SK-N-SH (cell line): ENCODE results near the gene GALNT8. TPM values are rescaled to one million over a fixed set of nuclear protein-coding genes. Genes with fewer than 3 reads are reported as not detected.

Experiments
- CTCF ChIA-PET: fragments of 300-600, 350-600 bp; formaldehyde crosslinking; extraction: SDS; loops from one replicate; lab custom pipeline; 2021; lab: Yijun Ruan, JAX
- POLR2A ChIA-PET: fragments of 350-600 bp; sonication (Branson Sonifier 250); formaldehyde crosslinking; extraction: SDS; loops from one replicate; lab custom pipeline; 2020; ENCODE audit warnings: antibody characterized with exemption, inconsistent platforms; lab: Yijun Ruan, JAX
- DNase-seq: peaks from one replicate; pipeline ENCODE4 v3.0.0; 2012
- H2AFZ ChIP-seq: fragments of 200-600 bp; sonication (generic); 2 replicates; pipeline ENCODE4 v1.8.1; 2016; ENCODE audit warnings: antibody characterized with exemption, mild to moderate bottlenecking, low read depth
- H3F3A ChIP-seq: fragments of 200-600 bp; sonication (generic); replicated peaks from 2 replicates; pipeline ENCODE3; 2016; ENCODE audit warnings: antibody characterized with exemption, mild to moderate bottlenecking; ENCODE audit not compliant: insufficient read depth
- H3K27ac ChIP-seq, 2 experiments: fragments of 200-500 bp in 1 of 2; fragments of 200-600 bp in 1 of 2; sonication (Bioruptor generic) in 1 of 2; sonication (generic), shearing (Covaris generic) in 1 of 2; 2 replicates each; pipeline versions ENCODE4 v1.5.1 to v1.6.1; 2014 to 2016; ENCODE audit warnings: low read depth in 2 of 2, inconsistent platforms in 1 of 2, low read length in 1 of 2, mild to moderate bottlenecking in 1 of 2, mixed read lengths in 1 of 2
- H3K27me3 ChIP-seq: fragments of 200-600 bp; sonication (generic), shearing (Covaris generic); 2 replicates; pipeline ENCODE4 v1.6.1; 2016; ENCODE audit warnings: mixed run types; ENCODE audit not compliant: insufficient read depth
- H3K36me3 ChIP-seq, 2 experiments: fragments of 200-500 bp in 1 of 2; fragments of 200-600 bp in 1 of 2; sonication (Bioruptor generic) in 1 of 2; sonication (generic) in 1 of 2; replicated peaks in 1 of 2; 2 replicates each; pipeline versions ENCODE3 to v1.5.1; 2014 to 2016; ENCODE audit warnings: low read length in 1 of 2, mild to moderate bottlenecking in 1 of 2; ENCODE audit not compliant: insufficient read depth in 2 of 2, control insufficient read depth in 1 of 2
- H3K4me1 ChIP-seq, 2 experiments: fragments of 200-500 bp in 1 of 2; fragments of 200-600 bp in 1 of 2; sonication (Bioruptor generic) in 1 of 2; sonication (generic), shearing (Covaris generic) in 1 of 2; 2 replicates each; pipeline versions ENCODE4 v1.5.1 to v1.6.1; 2014 to 2016; ENCODE audit warnings: low read depth in 1 of 2, low read length in 1 of 2, mixed run types in 1 of 2; ENCODE audit not compliant: insufficient read depth in 2 of 2, control insufficient read depth in 1 of 2
- H3K4me2 ChIP-seq: fragments of 200-600 bp; sonication (generic), shearing (Covaris generic); 2 replicates; pipeline ENCODE4 v1.6.1; 2017; ENCODE audit warnings: mixed run types
- H3K4me3 ChIP-seq, 2 experiments: fragments of 200-500 bp in 1 of 2; fragments of 200-600 bp in 1 of 2; sonication (Bioruptor generic) in 1 of 2; sonication (generic), shearing (Covaris generic) in 1 of 2; 2 replicates each; pipeline versions ENCODE4 v1.5.1 to v1.8.1; 2014 to 2016; ENCODE audit warnings: low read depth in 2 of 2, inconsistent platforms in 1 of 2, low read length in 1 of 2, mild to moderate bottlenecking in 1 of 2, mixed read lengths in 1 of 2, moderate library complexity in 1 of 2
- H3K79me2 ChIP-seq: fragments of 200-600 bp; sonication (generic); 2 replicates; pipeline ENCODE4 v1.8.1; 2017; ENCODE audit warnings: mild to moderate bottlenecking; ENCODE audit not compliant: insufficient read depth
- H3K9ac ChIP-seq: fragments of 200-600 bp; sonication (generic); 2 replicates; pipeline ENCODE4 v1.6.1; 2017; ENCODE audit warnings: mixed run types
- H3K9me2 ChIP-seq: fragments of 200-600 bp; sonication (generic); 2 replicates; pipeline ENCODE4 v1.6.1; 2017; ENCODE audit warnings: mixed run types
- H3K9me3 ChIP-seq: fragments of 200-600 bp; sonication (generic); 2 replicates; pipeline ENCODE4 v1.6.1; 2017; ENCODE audit warnings: mixed run types, mild to moderate bottlenecking, moderate library complexity
- H4K20me1 ChIP-seq: fragments of 200-600 bp; sonication (generic); 2 replicates; pipeline ENCODE4 v1.6.1; 2017; ENCODE audit warnings: mild to moderate bottlenecking, mixed run types; ENCODE audit not compliant: insufficient read depth
- CHD2 ChIP-seq: fragments of 150-350 bp; IDR thresholded peaks from 2 replicates; pipeline ENCODE4 v1.6.1; 2018; ENCODE audit warnings: low read length; ENCODE audit not compliant: partially characterized antibody
- EP300 ChIP-seq, 2 experiments: IDR thresholded peaks; 2 replicates each; pipeline versions ENCODE4 v1.4.0 to v1.6.1; 2012; ENCODE audit warnings: borderline replicate concordance in 1 of 2, low read depth in 1 of 2, low read length in 1 of 2
- EZH2phosphoT487 ChIP-seq: fragments of 200-600 bp; sonication (generic); IDR thresholded peaks from 2 replicates; pipeline ENCODE4 v1.6.1; 2017; ENCODE audit warnings: low read depth, mixed run types, mild to moderate bottlenecking, antibody characterized with exemption, moderate library complexity, borderline replicate concordance
- FOSL2 ChIP-seq: IDR thresholded peaks from 2 replicates; pipeline ENCODE4 v1.4.0; 2012; ENCODE audit warnings: low read depth, mild to moderate bottlenecking, moderate library complexity, borderline replicate concordance
- FOXM1 ChIP-seq: IDR thresholded peaks from 2 replicates; pipeline ENCODE4 v1.4.0; 2012; ENCODE audit warnings: low read depth, mild to moderate bottlenecking
- IRF3 ChIP-seq: fragments of 150-350 bp; IDR thresholded peaks from 2 replicates; pipeline ENCODE4 v1.6.1; 2016; ENCODE audit warnings: mild to moderate bottlenecking, low read depth, low read length
- JUND ChIP-seq: IDR thresholded peaks from 2 replicates; pipeline ENCODE4 v1.4.0; 2012
- MAX ChIP-seq: IDR thresholded peaks from 2 replicates; pipeline ENCODE4 v1.4.0; 2012; ENCODE audit warnings: low read depth
- MEF2A ChIP-seq: IDR thresholded peaks from 2 replicates; pipeline ENCODE4 v1.4.0; 2012; ENCODE audit warnings: low read depth, borderline replicate concordance
- NFIC ChIP-seq: IDR thresholded peaks from 2 replicates; pipeline ENCODE4 v1.4.0; 2012; ENCODE audit warnings: borderline replicate concordance
- NRF1 ChIP-seq: IDR thresholded peaks from 2 replicates; pipeline ENCODE4 v1.6.1; 2012; ENCODE audit warnings: low read depth, mild to moderate bottlenecking, low read length
- PBX3 ChIP-seq: IDR thresholded peaks from 2 replicates; pipeline ENCODE4; 2012
- POLR2AphosphoS5 ChIP-seq: IDR thresholded peaks from 2 replicates; pipeline ENCODE4 v1.6.1; 2012; ENCODE audit warnings: low read depth, low read length
- RCOR1 ChIP-seq: fragments of 150-350 bp; IDR thresholded peaks from 2 replicates; pipeline ENCODE4 v1.6.1; 2017; ENCODE audit warnings: antibody characterized with exemption, low read length
- RFX5 ChIP-seq: IDR thresholded peaks from 2 replicates; pipeline ENCODE4 v1.6.1; 2012; ENCODE audit warnings: mild to moderate bottlenecking, improper control_type of control experiment, low read length
- SMC3 ChIP-seq: IDR thresholded peaks from 2 replicates; pipeline ENCODE4 v1.6.1; 2012; ENCODE audit warnings: low read depth, low read length, improper control_type of control experiment
- TAF1 ChIP-seq: IDR thresholded peaks from 2 replicates; pipeline ENCODE4 v1.6.1; 2012; ENCODE audit warnings: low read depth, mild to moderate bottlenecking, low read length, moderate library complexity, borderline replicate concordance
- TCF12 ChIP-seq: IDR thresholded peaks from 2 replicates; pipeline ENCODE4 v1.4.0; 2012
- USF2 ChIP-seq: fragments of 150-350 bp; IDR thresholded peaks from 2 replicates; pipeline ENCODE4 v1.6.1; 2017; ENCODE audit warnings: antibody characterized with exemption, low read length, low read depth, borderline replicate concordance
- YY1 ChIP-seq: IDR thresholded peaks from 2 replicates; pipeline ENCODE4 v1.4.0; 2012; ENCODE audit warnings: low read depth, mild to moderate bottlenecking
- WGBS: methylation state at CpG from one replicate; pipeline ENCODE4 v1.1.6; 2017; ENCODE audit warnings: low lambda C conversion rate; 5-methylcytosine and 5-hydroxymethylcytosine counted together
- polyA plus RNA-seq, 3 experiments: library from polyadenylated mRNA; depleted of rRNA; stranded (reverse); fragments of >200 nt; gene quantifications; 2 replicates each; pipeline ENCODE4 v1.2.3, GENCODE V29; 2012

GALNT8 gene
- polyA plus RNA-seq, 1 of the 3 experiments (the other 2 are of a cell fraction), result not detected

- H3K9me2 ChIP-seq, result no peaks in the 10 kb centered on the region
- H3K9ac ChIP-seq, result no peak overlapping the region
- no peaks in the 10 kb centered on the region; the same call in 1 of the 2 replicates for H3K27me3 ChIP-seq
- no peaks in the 10 kb centered on the region for H4K20me1 ChIP-seq
- H3K4me2 ChIP-seq, result no peak overlapping the region
- H3K4me3 ChIP-seq, result no peak overlapping the region
- TF ChIP-seq TCF12 (no peak), MEF2A (no peak), TAF1 (no peak), POLR2AphosphoS5 (no peak), EZH2phosphoT487 (no peak), EP300 (IDR thresholded peaks at IDR 0.05; ENCODE audit: borderline replicate concordance in 1 of 2, low read depth in 1 of 2, low read length in 1 of 2) (no peak)
- H3K36me3 ChIP-seq, result no peaks in the 10 kb centered on the region
- no peak overlapping the region for H2AFZ ChIP-seq
- CTCF ChIA-PET, result interaction anchor here (1.2 to 1.5 kb wide), 2 partner anchors 9 to 460 kb away, joined by 3 to 10 read pairs; no protein-coding TSS in a partner anchor
- H3K9me3 ChIP-seq, result no peaks in the 10 kb centered on the region
- POLR2A ChIA-PET, result no interaction called here
- no peak overlapping the region for H3K27ac ChIP-seq
- 14% methylated on average over 2 of the region's 2 CpGs for WGBS
- H3F3A ChIP-seq, result no peaks in the 10 kb centered on the region
- no peaks in the 10 kb centered on the region for H3K79me2 ChIP-seq
- DNase-seq, result no peak
- H3K4me1 ChIP-seq, result no peaks in the 10 kb centered on the region
These were observed 47.0 kb downstream of the GALNT8 start for GRCh38 chr12:4767186-4767585.

GRCh38 chr12:4768341-4768740 is 48.1 kb downstream of the GALNT8 start:
- no peak overlapping the region for H3K4me2 ChIP-seq
- ChIA-PET CTCF (interaction anchor here (0.7 to 1.2 kb wide), 2 partner anchors 8 to 461 kb away, joined by 3 read pairs; no protein-coding TSS in a partner anchor), POLR2A (no interaction called here)
- no peaks in the 10 kb centered on the region for H4K20me1 ChIP-seq
- H3K4me3 ChIP-seq, result no peak overlapping the region
- no peaks in the 10 kb centered on the region; the same call in 1 of the 2 replicates for H3K27me3 ChIP-seq
- H3K27ac ChIP-seq, result no peak overlapping the region
- no peak overlapping the region for H3K9ac ChIP-seq
- DNase-seq, result no peak
- H3F3A ChIP-seq, result no peaks in the 10 kb centered on the region
- H3K36me3 ChIP-seq, result no peaks in the 10 kb centered on the region
- no peak overlapping the region for H2AFZ ChIP-seq
- 15% methylated on average over 2 of the region's 2 CpGs for WGBS
- H3K9me3 ChIP-seq, result no peaks in the 10 kb centered on the region
- H3K79me2 ChIP-seq, result no peaks in the 10 kb centered on the region
- H3K4me1 ChIP-seq, result no peaks in the 10 kb centered on the region
- no peaks in the 10 kb centered on the region for H3K9me2 ChIP-seq
- TF ChIP-seq NRF1 (no peak), IRF3 (no peak), RFX5 (no peak), RCOR1 (no peak), YY1 (no peak), MAX (no peak), FOXM1 (no peak), MEF2A (no peak), PBX3 (no peak), USF2 (no peak), NFIC (no peak), FOSL2 (no peak), SMC3 (no peak), JUND (no peak), EP300 (IDR thresholded peaks at IDR 0.05; ENCODE audit: borderline replicate concordance in 1 of 2, low read depth in 1 of 2, low read length in 1 of 2) (no peak), CHD2 (no peak)
